HAP-1 (cell line): ENCODE data around the gene CHI3L2.
A peak's percentile ranks its signal among the peaks of the same experiment; 100 is the strongest.

ENCODE experiments used
- DNase-seq, 2 experiments: peaks; one replicate each; pipeline ENCODE4 v3.0.0-alpha.2; 2016 to 2020; ENCODE audit warnings: low spot score in 2 of 2
- H3K27me3 ChIP-seq: fragments of 250-450 bp; sonication (Bioruptor Pico); 2 replicates; pipeline ENCODE4 v1.5.1; 2020; ENCODE audit warnings: low read depth, mild to moderate bottlenecking, moderate library complexity
- H3K36me3 ChIP-seq: fragments of 250-450 bp; sonication (Bioruptor Pico); replicated peaks from 2 replicates; pipeline ENCODE4 v1.5.1; 2020; ENCODE audit warnings: mild to moderate bottlenecking
- H3K4me1 ChIP-seq: fragments of 250-450 bp; sonication (Bioruptor Pico); 2 replicates; pipeline ENCODE4 v1.5.1; 2020; ENCODE audit warnings: mild to moderate bottlenecking
- H3K4me3 ChIP-seq: fragments of 250-450 bp; sonication (Bioruptor Pico); 2 replicates; pipeline ENCODE4 v1.5.1; 2020; ENCODE audit warnings: mild to moderate bottlenecking, moderate library complexity
- H3K9me3 ChIP-seq: fragments of 250-450 bp; sonication (Bioruptor Pico); 2 replicates; pipeline ENCODE4 v1.5.1; 2020; ENCODE audit warnings: mild to moderate bottlenecking, moderate library complexity
- in situ Hi-C: fragments of 300-500 bp; cut with MboI; formaldehyde crosslinking; loops from 3 replicates; pipeline ENCODE4 v1.14.3; 2020; ENCODE audit warnings: low sequenced_read_pairs, inconsistent platforms, mixed read lengths

Gene CHI3L2

GRCh38 chr1:111236379-111236778 is 8.9 kb downstream of the CHI3L2 start:
- Histone ChIP-seq H3K9me3 (no peaks in the 10 kb centered on the region), H3K4me3 (no peak overlapping the region), H3K36me3 (no peaks in the 10 kb centered on the region), H3K27me3 (no peaks in the 10 kb centered on the region), H3K4me1 (peaks cover 17% of the 10 kb centered on the region)
- in situ Hi-C loops = no loop called here
- no peak for DNase-seq

DNA sequence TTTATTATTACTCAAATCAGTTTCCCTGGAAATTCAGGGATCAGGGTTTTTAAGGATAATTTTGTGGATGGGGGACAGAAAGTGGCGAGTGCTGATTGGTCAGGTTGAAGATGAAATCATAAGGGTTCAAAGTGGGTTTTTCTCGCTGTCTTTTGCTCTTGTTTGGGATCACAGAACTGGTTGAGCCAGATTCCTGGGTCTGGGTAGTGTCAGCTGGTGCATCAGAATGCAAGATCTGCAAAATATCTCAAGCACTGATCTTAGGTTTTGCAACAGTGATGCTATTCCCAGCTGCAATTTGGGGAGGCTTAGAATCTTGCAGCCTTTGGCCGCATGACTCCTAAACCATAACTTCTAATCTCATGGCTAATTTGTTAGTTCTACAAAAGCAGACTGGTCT is 9.3 kb downstream of the CHI3L2 start:
- no peaks in the 10 kb centered on the region for H3K9me3 ChIP-seq
- H3K4me3 ChIP-seq = no peak overlapping the region
- DNase-seq = no peak
- H3K4me1 ChIP-seq = peaks cover 17% of the 10 kb centered on the region
- no peaks in the 10 kb centered on the region for H3K27me3 ChIP-seq
- in situ Hi-C loops = no loop called here
- no peaks in the 10 kb centered on the region for H3K36me3 ChIP-seq

DNA sequence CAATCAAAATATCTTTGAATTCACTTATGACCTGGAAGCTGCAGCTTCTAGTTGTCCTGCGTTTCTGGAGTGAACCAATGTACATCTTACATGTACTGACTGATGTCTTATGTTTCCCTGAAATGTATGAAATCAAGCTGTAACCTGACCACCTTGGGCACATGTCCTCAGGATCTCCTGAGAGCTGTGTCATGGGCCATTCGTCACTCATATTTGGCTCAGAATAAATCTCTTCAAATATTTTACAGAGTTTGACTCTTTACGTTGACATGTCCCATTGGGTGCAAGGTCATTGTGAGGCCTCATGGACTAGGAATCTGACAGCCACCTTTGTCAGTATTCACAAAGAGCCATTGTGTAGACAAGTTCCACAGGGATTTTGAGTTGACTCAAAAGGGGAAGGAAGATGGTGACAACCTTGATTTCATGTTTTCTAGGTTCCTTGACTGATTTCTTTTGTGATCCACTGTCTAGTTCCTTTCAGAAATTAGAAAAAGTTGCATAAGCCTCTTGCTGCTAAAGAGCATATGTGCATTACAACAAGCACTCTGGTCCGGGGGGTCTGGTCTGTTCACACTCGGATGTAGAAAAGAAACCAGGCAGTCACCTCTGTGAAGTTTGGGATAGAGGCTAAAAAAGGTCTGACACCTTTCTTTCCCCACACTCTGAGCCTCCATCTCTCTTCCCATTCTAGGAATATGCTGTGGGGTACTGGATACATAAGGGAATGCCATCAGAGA is 10.7 kb downstream of the CHI3L2 start:
- peaks cover 19% of the 10 kb centered on the region for H3K4me1 ChIP-seq
- H3K9me3 ChIP-seq = no peaks in the 10 kb centered on the region
- in situ Hi-C loops = no loop called here
- H3K27me3 ChIP-seq = no peaks in the 10 kb centered on the region
- no peak overlapping the region for H3K4me3 ChIP-seq
- no peaks in the 10 kb centered on the region for H3K36me3 ChIP-seq
- DNase-seq = no peak

DNA sequence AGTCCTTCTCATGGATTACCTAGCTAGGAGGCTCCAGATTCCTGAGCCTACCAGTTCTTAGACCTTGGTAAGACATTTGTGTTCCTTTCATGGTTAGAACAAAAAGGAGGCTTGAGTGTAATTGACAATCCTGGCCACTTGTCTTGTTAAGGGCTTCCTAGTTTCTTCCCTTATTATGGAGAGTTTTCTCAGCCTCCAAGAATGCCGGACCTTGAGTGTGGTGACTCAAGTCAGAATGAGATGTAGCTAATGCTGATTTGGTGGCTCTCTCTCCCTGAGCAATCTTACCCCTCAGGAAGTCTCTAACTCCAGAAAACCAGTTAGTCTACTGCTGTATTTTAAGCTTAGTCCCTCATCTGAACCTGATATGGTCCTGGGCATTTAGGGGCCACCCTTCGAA is 14.3 kb downstream of the CHI3L2 start:
- Histone ChIP-seq H3K27me3 (no peaks in the 10 kb centered on the region), H3K36me3 (no peaks in the 10 kb centered on the region), H3K4me1 (peaks cover 23% of the 10 kb centered on the region), H3K4me3 (no peak overlapping the region), H3K9me3 (no peaks in the 10 kb centered on the region)
- in situ Hi-C loops = no loop called here
- no peak for DNase-seq

DNA sequence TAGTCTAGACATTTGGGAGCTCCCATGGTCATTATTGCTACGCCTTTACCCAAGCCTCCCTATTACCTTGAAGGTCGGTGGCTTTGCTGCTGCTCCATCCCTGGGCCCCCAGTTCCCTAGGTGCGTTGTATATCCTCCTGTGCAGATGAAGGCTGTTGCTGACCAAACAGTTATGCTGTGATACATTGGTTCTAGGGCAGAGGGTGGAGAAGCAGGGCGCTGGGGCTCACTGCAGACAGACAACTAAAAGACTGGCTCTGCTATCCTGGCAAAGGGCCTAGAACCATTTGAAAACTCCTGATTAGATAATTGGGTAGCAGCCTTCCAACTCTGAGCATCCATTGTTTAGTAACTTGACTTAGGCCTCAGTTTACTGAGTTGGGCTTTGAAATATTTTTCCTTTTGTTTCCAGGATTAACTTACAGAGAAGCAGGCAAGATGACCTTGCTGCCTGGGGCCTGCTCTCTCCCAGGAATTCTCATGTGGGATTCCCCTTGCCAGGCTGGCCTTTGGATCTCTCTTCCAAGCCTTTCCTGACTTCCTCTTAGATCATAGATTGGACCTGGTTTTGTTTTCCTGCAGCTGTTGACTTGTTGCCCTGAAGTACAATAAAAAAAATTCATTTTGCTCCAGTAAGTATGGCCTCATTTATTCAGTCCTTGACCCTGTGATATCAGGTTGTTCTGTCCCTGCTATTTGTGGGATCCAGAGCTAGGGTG is 15.5 kb downstream of the CHI3L2 start:
- H3K4me1 ChIP-seq = peaks cover 17% of the 10 kb centered on the region
- H3K4me3 ChIP-seq = no peak overlapping the region
- no peak for DNase-seq
- no peaks in the 10 kb centered on the region for H3K36me3 ChIP-seq
- no peaks in the 10 kb centered on the region for H3K27me3 ChIP-seq
- in situ Hi-C loops = no loop called here
- no peaks in the 10 kb centered on the region for H3K9me3 ChIP-seq

DNA sequence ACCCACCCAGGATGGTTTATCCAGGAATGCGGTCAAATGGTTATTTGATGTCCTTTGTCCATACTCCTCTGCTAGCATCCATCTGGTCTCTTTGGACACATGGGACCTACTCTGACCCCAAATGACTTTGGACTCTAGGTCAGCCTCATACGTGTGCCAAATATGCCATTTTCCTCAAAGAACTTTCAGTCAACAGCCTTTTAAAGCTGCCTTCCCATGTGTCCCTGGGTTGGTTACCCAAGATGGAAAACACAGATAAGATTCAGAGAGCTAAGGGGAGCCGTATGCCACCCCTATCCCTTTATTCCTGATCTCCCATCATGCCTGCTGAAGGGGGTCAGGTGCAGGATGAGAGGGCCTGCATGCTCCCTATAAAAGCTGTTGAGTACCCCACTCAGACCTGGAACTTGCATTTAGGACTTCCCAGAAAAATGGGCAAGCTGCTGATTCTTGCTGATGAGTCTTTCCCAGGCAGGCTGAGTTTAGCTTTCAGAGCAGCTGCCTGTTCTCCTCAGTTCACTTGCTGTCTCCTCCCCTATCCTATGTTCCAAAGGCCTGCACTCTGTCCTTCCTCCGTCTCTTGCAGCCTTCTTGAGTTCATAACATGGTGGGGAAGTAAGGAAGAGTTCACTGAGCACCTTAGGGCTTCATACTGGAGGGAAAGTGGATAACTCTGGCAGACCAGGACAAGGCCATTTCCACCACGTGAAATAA is 19.8 kb downstream of the CHI3L2 start:
- Histone ChIP-seq H3K9me3 (no peaks in the 10 kb centered on the region), H3K27me3 (no peaks in the 10 kb centered on the region), H3K36me3 (no peaks in the 10 kb centered on the region), H3K4me1 (peaks cover 28% of the 10 kb centered on the region), H3K4me3 (no peak overlapping the region)
- in situ Hi-C loops = no loop called here
- no peak for DNase-seq

DNA sequence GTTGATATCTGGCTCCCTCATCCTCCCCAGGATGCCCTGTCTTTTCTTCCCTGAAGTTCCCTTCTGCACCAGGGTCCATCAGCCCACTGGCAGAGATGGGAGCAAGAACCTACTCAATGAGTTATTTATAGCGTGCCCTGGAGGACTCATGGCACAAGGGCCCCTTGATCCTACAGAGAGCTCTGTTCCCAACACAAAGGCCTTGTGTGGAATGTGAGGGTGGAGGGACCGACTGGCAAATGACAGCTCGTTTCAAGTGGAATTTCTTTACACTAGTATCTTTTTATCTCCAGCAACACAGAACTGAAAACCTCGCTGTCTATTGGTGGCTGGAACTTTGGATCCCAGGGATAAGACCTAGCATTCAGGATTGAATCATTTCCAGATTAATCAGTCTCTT is 22.4 kb downstream of the CHI3L2 start:
- in situ Hi-C loops = no loop called here
- no peak overlapping the region for H3K4me3 ChIP-seq
- H3K27me3 ChIP-seq = no peaks in the 10 kb centered on the region
- no peaks in the 10 kb centered on the region for H3K9me3 ChIP-seq
- H3K36me3 ChIP-seq = no peaks in the 10 kb centered on the region
- H3K4me1 ChIP-seq = peaks cover 14% of the 10 kb centered on the region
- peak; percentile 51 to 57 for DNase-seq

GRCh38 chr1:111251570-111251969 is 24.1 kb downstream of the CHI3L2 start:
- no peaks in the 10 kb centered on the region for H3K27me3 ChIP-seq
- in situ Hi-C loops = no loop called here
- no peak for DNase-seq
- H3K4me3 ChIP-seq = no peak overlapping the region
- peaks cover 14% of the 10 kb centered on the region for H3K4me1 ChIP-seq
- H3K9me3 ChIP-seq = no peaks in the 10 kb centered on the region
- H3K36me3 ChIP-seq = no peaks in the 10 kb centered on the region

GRCh38 chr1:111252786-111253185 is 25.3 kb downstream of the CHI3L2 start:
- Histone ChIP-seq H3K9me3 (no peaks in the 10 kb centered on the region), H3K4me1 (peaks cover 14% of the 10 kb centered on the region), H3K4me3 (no peak overlapping the region), H3K36me3 (no peaks in the 10 kb centered on the region), H3K27me3 (no peaks in the 10 kb centered on the region)
- no peak for DNase-seq
- in situ Hi-C loops = no loop called here

DNA sequence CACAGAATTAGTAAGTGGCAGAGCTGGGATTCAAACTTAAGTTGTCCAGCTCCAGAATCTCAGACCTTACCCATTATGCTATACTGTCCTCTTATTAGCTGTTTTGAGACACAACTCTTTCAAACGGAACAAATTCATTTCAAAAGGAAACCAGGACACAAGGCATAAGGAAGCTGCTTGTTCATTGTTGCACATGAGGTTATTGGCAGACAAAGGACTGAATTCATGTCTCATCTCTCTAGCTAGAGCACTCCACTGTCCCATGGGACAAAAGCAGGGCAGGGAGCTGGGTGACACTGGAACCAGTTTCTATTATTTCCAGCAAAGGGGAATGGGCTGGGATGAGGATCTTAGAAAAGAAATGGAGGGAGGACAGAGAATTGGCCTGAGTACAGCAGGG is 26.4 kb downstream of the CHI3L2 start:
- Histone ChIP-seq H3K4me1 (peaks cover 22% of the 10 kb centered on the region), H3K27me3 (no peaks in the 10 kb centered on the region), H3K4me3 (no peak overlapping the region), H3K9me3 (no peaks in the 10 kb centered on the region), H3K36me3 (no peaks in the 10 kb centered on the region)
- no peak for DNase-seq
- in situ Hi-C loops = no loop called here

- H3K36me3 ChIP-seq = no peaks in the 10 kb centered on the region; the same call in 1 of the 2 replicates
- DNase-seq = no peak
- in situ Hi-C loops = no loop called here
- no peaks in the 10 kb centered on the region for H3K9me3 ChIP-seq
- H3K4me1 ChIP-seq = peaks cover 32% of the 10 kb centered on the region
- no peak overlapping the region for H3K4me3 ChIP-seq
- no peaks in the 10 kb centered on the region for H3K27me3 ChIP-seq
These were observed 29.6 kb downstream of the CHI3L2 start for GRCh38 chr1:111256988-111257658.

DNA sequence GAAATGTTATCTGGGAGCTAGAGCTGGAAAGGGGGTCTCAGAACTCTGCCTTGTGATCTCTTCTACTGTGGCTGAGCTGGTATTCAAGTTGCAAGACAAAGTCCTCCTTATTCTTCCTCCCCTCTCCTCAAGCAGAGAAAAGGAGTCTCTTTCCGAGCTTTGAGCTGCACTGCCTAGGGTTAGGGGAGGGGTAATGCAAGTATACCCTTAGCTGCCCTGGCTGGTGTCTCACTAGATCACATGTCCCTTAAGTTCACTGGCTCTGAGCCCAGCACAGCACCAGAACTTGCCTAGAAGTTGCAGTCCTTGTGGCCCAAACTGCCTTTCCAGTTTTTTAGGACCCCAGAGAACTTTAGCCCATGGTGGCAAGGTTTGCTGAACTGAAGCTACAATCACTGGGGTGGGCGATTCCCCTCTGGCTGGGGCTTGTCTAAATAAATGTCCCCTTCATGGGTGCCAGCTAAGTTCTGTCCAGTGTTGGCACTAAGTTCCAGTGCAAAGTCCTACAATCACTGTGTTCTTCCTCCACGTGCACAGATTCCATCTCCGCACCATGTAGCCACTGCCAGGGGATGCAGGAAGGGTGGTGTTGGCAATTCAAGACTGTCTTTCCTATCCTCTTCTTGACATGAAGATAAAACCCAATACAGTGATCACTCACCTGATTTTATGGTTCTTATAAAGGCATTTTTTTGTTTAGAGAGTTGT is 40.4 kb downstream of the CHI3L2 start:
- in situ Hi-C loops = no loop called here

GRCh38 chr1:111269825-111270406 is 42.4 kb downstream of the CHI3L2 start:
- Histone ChIP-seq H3K36me3 (no peaks in the 10 kb centered on the region), H3K9me3 (no peaks in the 10 kb centered on the region), H3K4me3 (no peak overlapping the region), H3K4me1 (peaks cover 19% of the 10 kb centered on the region), H3K27me3 (no peaks in the 10 kb centered on the region)
- DNase-seq = no peak
- in situ Hi-C loops = loop anchor here (10.0 kb wide), 1 partner anchor 55 kb away; no protein-coding TSS in a partner anchor

More for the DNA sequence above, 40.4 kb downstream of the CHI3L2 start:
- Histone ChIP-seq H3K4me1 (peaks cover 19% of the 10 kb centered on the region), H3K9me3 (no peaks in the 10 kb centered on the region; the same call in 1 of the 2 replicates), H3K36me3 (no peaks in the 10 kb centered on the region), H3K4me3 (no peak overlapping the region), H3K27me3 (no peaks in the 10 kb centered on the region)
- no peak for DNase-seq
